Measurements from ENCODE around the gene DNAJC15. TPM values are rescaled to one million over a fixed set of nuclear protein-coding genes. Genes with fewer than 3 reads are reported as not detected.
A peak's percentile ranks its signal among the peaks of the same experiment; 100 is the strongest.

Gene DNAJC15
- polyA plus RNA-seq, 1 donor (not counting 4 experiments of a cell fraction or from before 2014, with no cell fraction given): 38.5 TPM

DNA sequence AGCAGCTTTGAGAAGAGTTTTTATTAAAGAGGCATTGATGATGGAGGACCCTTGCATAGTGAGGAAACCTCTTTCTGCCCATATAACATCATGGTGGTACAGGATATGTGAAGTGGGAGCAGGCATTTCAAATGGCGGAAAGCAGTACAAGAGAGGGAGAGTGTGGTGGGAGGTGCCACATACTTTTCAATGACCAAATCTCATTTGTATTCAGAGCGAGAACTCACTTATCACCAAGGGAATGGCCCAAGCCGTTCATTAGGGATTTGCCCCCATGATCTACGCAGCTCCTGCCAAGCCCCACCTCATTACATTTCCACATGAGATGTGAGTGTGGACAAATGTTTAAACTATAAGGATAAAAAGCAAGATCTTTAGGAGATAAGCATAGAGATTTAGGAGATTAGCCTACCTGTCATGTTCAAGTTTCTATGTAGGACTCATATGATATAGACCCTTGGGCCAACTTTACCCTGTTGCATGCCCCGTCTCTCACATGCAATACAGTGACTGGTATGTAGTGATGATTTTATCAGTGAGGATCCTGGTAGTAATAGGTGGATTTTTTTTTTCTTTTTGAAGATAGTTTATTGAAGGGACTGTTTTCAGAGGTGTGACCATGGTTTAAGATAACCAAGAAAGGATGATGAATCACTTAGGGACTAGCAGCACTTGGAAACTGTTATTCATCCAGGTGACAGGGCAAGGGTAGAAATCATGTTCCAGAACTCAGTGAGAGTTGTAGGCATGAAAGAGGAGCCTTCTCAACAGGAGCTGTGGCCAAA lies 38.3 kb downstream of the DNAJC15 start:
- H2AFZ ChIP-seq (ENCODE audit: control insufficient read depth, low read length): no peak overlapping the region
- peaks cover 34% of the 10 kb centered on the region for H3K4me1 ChIP-seq (ENCODE audit: control insufficient read depth, extremely low read depth, insufficient read depth, low read length)
- no peak overlapping the region for H3K4me2 ChIP-seq (ENCODE audit: control insufficient read depth, extremely low read depth, insufficient read depth, low read depth, low read length)
- H3K9me3 ChIP-seq (ENCODE audit: control insufficient read depth, low read depth, low read length): no peaks in the 10 kb centered on the region
- no peaks in the 10 kb centered on the region for H3K27me3 ChIP-seq (ENCODE audit: control insufficient read depth, extremely low read depth, insufficient read depth, low read length)
- H3K36me3 ChIP-seq (ENCODE audit: control insufficient read depth in 2 of 2, extremely low read depth in 1 of 2, insufficient read depth in 2 of 2, low read length in 2 of 2): peaks cover 0 to 6% of the 10 kb centered on the region in 2 experiments
- H4K20me1 ChIP-seq (ENCODE audit: control insufficient read depth, extremely low read depth, insufficient read depth, low read length): no peaks in the 10 kb centered on the region
- peaks cover 34% of the 10 kb centered on the region for H3K79me2 ChIP-seq (ENCODE audit: control insufficient read depth, insufficient read depth, low read length)
- dilution Hi-C loops (cut with MboI; ENCODE audit: extremely low pct_ligation_motif_present, low sequenced_read_pairs): no loop called here
- no peak overlapping the region for H3K27ac ChIP-seq (ENCODE audit: control insufficient read depth, insufficient read depth, low read length)
- no peaks in the 10 kb centered on the region for H3K9me1 ChIP-seq (ENCODE audit: control insufficient read depth, extremely low read depth, insufficient read depth, low read length)
- DNase-seq (ENCODE audit: low read depth, low spot score) (no peak), FAIRE-seq (no peak)
- no peak overlapping the region for H3K9ac ChIP-seq (ENCODE audit: control insufficient read depth, extremely low read depth, insufficient read depth, low read length)
- no peak overlapping the region for H3K4me3 ChIP-seq (ENCODE audit: control insufficient read depth in 2 of 3, extremely low read depth in 1 of 3, insufficient read depth in 2 of 3, low read depth in 1 of 3, low read length in 3 of 3)
- TF ChIP-seq EZH2 (IDR thresholded peaks at IDR 0.05; ENCODE audit: low read length) (no peak), CTCF (optimal IDR thresholded peaks at IDR 0.05 in 1 of 3, IDR thresholded peaks at IDR 0.05 in 1 of 3, conservative IDR thresholded peaks at IDR 0.05 in 1 of 3; ENCODE audit: extremely low read depth in 1 of 3, insufficient read depth in 2 of 3, low read length in 3 of 3) (no peak)

GRCh38 chr13:43071824-43072223 lies 48.4 kb downstream of the DNAJC15 start:
- peak; percentile 23 for FAIRE-seq
- Histone ChIP-seq H4K20me1 (ENCODE audit: control insufficient read depth, extremely low read depth, insufficient read depth, low read length) (no peaks in the 10 kb centered on the region), H3K4me2 (ENCODE audit: control insufficient read depth, extremely low read depth, insufficient read depth, low read depth, low read length) (no peak overlapping the region), H3K9ac (ENCODE audit: control insufficient read depth, extremely low read depth, insufficient read depth, low read length) (no peak overlapping the region), H2AFZ (ENCODE audit: control insufficient read depth, low read length) (no peak overlapping the region), H3K4me1 (ENCODE audit: control insufficient read depth, extremely low read depth, insufficient read depth, low read length) (no peaks in the 10 kb centered on the region), H3K79me2 (ENCODE audit: control insufficient read depth, insufficient read depth, low read length) (peaks cover 14% of the 10 kb centered on the region), H3K27me3 (ENCODE audit: control insufficient read depth, extremely low read depth, insufficient read depth, low read length) (no peaks in the 10 kb centered on the region), H3K9me1 (ENCODE audit: control insufficient read depth, extremely low read depth, insufficient read depth, low read length) (no peaks in the 10 kb centered on the region), H3K9me3 (ENCODE audit: control insufficient read depth, low read depth, low read length) (no peaks in the 10 kb centered on the region), H3K27ac (ENCODE audit: control insufficient read depth, insufficient read depth, low read length) (no peak overlapping the region), H3K4me3 (ENCODE audit: control insufficient read depth in 2 of 3, extremely low read depth in 1 of 3, insufficient read depth in 2 of 3, low read depth in 1 of 3, low read length in 3 of 3) (no peak overlapping the region), H3K36me3 (ENCODE audit: control insufficient read depth in 2 of 2, extremely low read depth in 1 of 2, insufficient read depth in 2 of 2, low read length in 2 of 2) (peaks cover 0 to 9% of the 10 kb centered on the region in 2 experiments)
- DNase-seq (ENCODE audit: low read depth, low spot score): no peak
- dilution Hi-C loops (cut with MboI; ENCODE audit: extremely low pct_ligation_motif_present, low sequenced_read_pairs): no loop called here
- no peak for TF ChIP-seq EZH2 (IDR thresholded peaks at IDR 0.05; ENCODE audit: low read length)
- TF ChIP-seq CTCF (optimal IDR thresholded peaks at IDR 0.05 in 1 of 3, IDR thresholded peaks at IDR 0.05 in 1 of 3, conservative IDR thresholded peaks at IDR 0.05 in 1 of 3; ENCODE audit: extremely low read depth in 1 of 3, insufficient read depth in 2 of 3, low read length in 3 of 3): no peak

Measured in keratinocyte (primary cell).